ENCODE data around the gene CAMSAP1.
"Not testable (repeated sequence)": the region's sequence is repeated elsewhere in the genome, so short reads cannot be mapped to it uniquely, and the experiment has no call there.

- not testable (repeated sequence) for TF ChIP-seq FOS (IDR thresholded peaks at IDR 0.05; ENCODE audit: low read depth, low read length); RCOR1 (IDR thresholded peaks at IDR 0.05; ENCODE audit: insufficient replicate concordance, low read length); CTCF (conservative IDR thresholded peaks at IDR 0.05; ENCODE audit: low read depth, low read length); POLR2A (IDR thresholded peaks at IDR 0.05; ENCODE audit: low read depth, low read length); RAD21 (IDR thresholded peaks at IDR 0.05; ENCODE audit: low read length); BHLHE40 (IDR thresholded peaks at IDR 0.05; ENCODE audit: low read depth, low read length)
Measured at GRCh38 chr9:135943604-135944003, 36.3 kb upstream of the CAMSAP1 start.

All from IMR-90 (cell line).